ENCODE results near the gene TNFSF10.

The TNFSF10 gene

DNA sequence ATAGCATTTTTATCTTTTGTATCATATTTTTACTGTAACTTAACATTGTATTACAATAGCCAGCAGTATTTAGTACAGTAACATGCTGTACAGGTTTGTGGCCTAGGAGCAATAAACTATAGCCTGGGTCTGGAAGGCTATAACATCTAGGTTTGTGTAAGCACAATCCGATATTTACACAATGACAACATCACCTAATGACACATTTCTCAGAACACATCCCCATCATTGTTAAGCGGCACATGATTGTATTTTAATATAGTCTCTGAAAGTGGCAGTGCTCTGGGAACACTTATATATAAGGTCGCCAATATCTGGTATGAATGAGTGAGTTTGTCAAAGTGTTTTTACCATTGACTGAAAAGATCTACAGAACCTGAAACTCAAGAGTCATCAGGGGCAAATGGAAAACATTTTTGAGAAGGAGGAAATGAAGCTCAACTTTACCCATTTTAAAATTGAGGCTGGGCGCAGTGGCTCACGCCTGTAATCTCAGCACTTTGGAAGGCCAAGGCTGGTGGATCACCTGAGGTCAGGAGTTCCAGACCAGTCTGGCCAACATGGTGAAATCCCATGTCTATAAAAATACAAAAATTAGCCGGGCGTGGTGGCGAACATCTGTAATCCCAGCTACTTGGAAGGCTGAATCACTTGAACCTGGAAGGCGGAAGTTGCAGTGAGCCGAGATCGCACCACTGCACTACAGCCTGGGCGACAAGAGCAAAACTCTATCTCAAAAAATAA lies 38.8 kb upstream of the TNFSF10 start:
- TF ChIP-seq, protein P1, sequence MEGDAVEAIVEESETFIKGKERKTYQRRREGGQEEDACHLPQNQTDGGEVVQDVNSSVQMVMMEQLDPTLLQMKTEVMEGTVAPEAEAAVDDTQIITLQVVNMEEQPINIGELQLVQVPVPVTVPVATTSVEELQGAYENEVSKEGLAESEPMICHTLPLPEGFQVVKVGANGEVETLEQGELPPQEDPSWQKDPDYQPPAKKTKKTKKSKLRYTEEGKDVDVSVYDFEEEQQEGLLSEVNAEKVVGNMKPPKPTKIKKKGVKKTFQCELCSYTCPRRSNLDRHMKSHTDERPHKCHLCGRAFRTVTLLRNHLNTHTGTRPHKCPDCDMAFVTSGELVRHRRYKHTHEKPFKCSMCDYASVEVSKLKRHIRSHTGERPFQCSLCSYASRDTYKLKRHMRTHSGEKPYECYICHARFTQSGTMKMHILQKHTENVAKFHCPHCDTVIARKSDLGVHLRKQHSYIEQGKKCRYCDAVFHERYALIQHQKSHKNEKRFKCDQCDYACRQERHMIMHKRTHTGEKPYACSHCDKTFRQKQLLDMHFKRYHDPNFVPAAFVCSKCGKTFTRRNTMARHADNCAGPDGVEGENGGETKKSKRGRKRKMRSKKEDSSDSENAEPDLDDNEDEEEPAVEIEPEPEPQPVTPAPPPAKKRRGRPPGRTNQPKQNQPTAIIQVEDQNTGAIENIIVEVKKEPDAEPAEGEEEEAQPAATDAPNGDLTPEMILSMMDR (IDR thresholded peaks at IDR 0.05; ENCODE audit: low read depth, low read length, missing control alignments): no peak
- H3K4me3 ChIP-seq (replicated peaks; ENCODE audit: low read depth, low read length): no peak overlapping the region
- DNase-seq (ENCODE audit: extremely low read depth, low read depth): no peak

- no peak overlapping the region for H3K4me3 ChIP-seq (replicated peaks; ENCODE audit: low read depth, low read length)
- no peak for DNase-seq (ENCODE audit: extremely low read depth, low read depth)
- TF ChIP-seq, protein P1 (IDR thresholded peaks at IDR 0.05; ENCODE audit: low read depth, low read length, missing control alignments): no peak
Observed at GRCh38 chr3:172560586-172560985, 37.4 kb upstream of the TNFSF10 start.

- TF ChIP-seq, protein P1 (IDR thresholded peaks at IDR 0.05; ENCODE audit: low read depth, low read length, missing control alignments): no peak
- DNase-seq (ENCODE audit: extremely low read depth, low read depth): no peak
- H3K4me3 ChIP-seq (replicated peaks; ENCODE audit: low read depth, low read length): no peak overlapping the region
Observed at GRCh38 chr3:172560026-172560425, 36.8 kb upstream of the TNFSF10 start.

- TF ChIP-seq, protein P1 (IDR thresholded peaks at IDR 0.05; ENCODE audit: low read depth, low read length, missing control alignments): no peak
- no peak for DNase-seq (ENCODE audit: extremely low read depth, low read depth)
- no peak overlapping the region for H3K4me3 ChIP-seq (replicated peaks; ENCODE audit: low read depth, low read length)
Observed at GRCh38 chr3:172559020-172559419, 35.8 kb upstream of the TNFSF10 start.

DNA sequence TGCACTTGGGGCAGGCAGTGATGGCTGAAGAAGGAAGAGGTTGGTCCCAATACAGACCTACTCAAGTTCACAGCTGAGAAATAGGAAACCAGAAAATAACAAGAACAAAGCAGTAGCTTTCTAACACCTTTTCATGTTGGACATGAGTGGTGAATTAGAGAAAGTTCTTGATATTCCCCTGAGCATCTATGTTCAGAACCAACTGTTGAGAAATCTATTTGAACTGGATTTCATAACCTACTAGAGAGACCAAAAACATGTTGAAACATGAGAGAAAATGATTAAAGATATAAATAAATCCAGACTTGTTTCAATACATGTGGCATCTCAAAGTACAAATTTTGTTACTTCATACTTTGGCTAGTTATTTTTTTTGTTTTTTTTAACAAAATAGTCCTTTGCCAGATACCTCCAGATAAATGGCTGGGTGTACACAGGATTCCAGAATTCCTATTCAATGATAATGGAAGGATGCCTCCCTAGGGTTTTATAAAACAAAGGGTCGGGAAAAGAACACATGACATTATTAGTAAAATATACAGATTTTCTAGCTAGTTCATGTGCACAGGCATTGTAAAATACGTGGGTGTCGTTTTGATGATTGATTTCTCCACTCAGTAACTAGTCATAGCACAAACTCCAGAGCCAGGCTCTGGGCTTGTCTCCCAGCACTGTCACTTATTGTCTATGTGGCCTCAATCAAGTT lies 34.4 kb upstream of the TNFSF10 start:
- no peak overlapping the region for H3K4me3 ChIP-seq (replicated peaks; ENCODE audit: low read depth, low read length)
- DNase-seq (ENCODE audit: extremely low read depth, low read depth): no peak
- TF ChIP-seq, protein P1 (IDR thresholded peaks at IDR 0.05; ENCODE audit: low read depth, low read length, missing control alignments): no peak

- no peak for DNase-seq (ENCODE audit: extremely low read depth, low read depth)
- no peak overlapping the region for H3K4me3 ChIP-seq (replicated peaks; ENCODE audit: low read depth, low read length)
- TF ChIP-seq, protein P1 (IDR thresholded peaks at IDR 0.05; ENCODE audit: low read depth, low read length, missing control alignments): no peak
Observed at GRCh38 chr3:172553526-172554252, 30.5 kb upstream of the TNFSF10 start.

All from HFF-Myc (cell line).